Measurements from ENCODE around the gene SCN4B. TPM values are rescaled to one million over a fixed set of nuclear protein-coding genes. Genes with fewer than 3 reads are reported as not detected.

The SCN4B gene
- polyA plus RNA-seq, 2 donors = 0.75 to 1.1 TPM

Other genes starting within 250 kb of the SCN4B start
- gene TMPRSS13, start 223.4 kb downstream of the SCN4B start, polyA plus RNA-seq = 10 to 100 TPM; 13.5 to 16.7 TPM
- 1 to 10 TPM; 2.0 to 2.2 TPM for gene IL10RA, start 166.4 kb downstream of the SCN4B start, polyA plus RNA-seq
- gene TMPRSS4, start 75.7 kb downstream of the SCN4B start, polyA plus RNA-seq = 100 to 1,000 TPM; 101 to 129 TPM
- under 1 TPM; 0.01 to 0.02 TPM for gene SMIM35, start 65.9 kb downstream of the SCN4B start, polyA plus RNA-seq
- under 1 TPM; 0.06 to 0.19 TPM for gene SCN2B, start 23.8 kb upstream of the SCN4B start, polyA plus RNA-seq
- 1 to 10 TPM; 6.1 to 7.0 TPM for gene JAML, start 72.2 kb upstream of the SCN4B start, polyA plus RNA-seq
- 10 to 100 TPM; 18.8 to 34.1 TPM for gene MPZL3, start 99.5 kb upstream of the SCN4B start, polyA plus RNA-seq
- 100 to 1,000 TPM; 150 to 185 TPM for gene MPZL2, start 111.5 kb upstream of the SCN4B start, polyA plus RNA-seq
- 1 to 10 TPM; 4.6 to 5.1 TPM for gene CD3E, start 151.9 kb upstream of the SCN4B start, polyA plus RNA-seq
- gene CD3D, start 189.9 kb upstream of the SCN4B start, polyA plus RNA-seq = 1 to 10 TPM; 2.2 to 5.3 TPM
- under 1 TPM; 0.24 to 0.45 TPM for gene CD3G, start 191.5 kb upstream of the SCN4B start, polyA plus RNA-seq
- 10 to 100 TPM in 1 of 2 donors, 1 to 10 TPM in 1; 9.5 to 12.0 TPM for gene UBE4A, start 206.8 kb upstream of the SCN4B start, polyA plus RNA-seq
- 100 to 1,000 TPM; 152 to 237 TPM for gene ATP5MG, start 248.8 kb upstream of the SCN4B start, polyA plus RNA-seq